ENCODE measurements around the gene ZBTB16.

DNA sequence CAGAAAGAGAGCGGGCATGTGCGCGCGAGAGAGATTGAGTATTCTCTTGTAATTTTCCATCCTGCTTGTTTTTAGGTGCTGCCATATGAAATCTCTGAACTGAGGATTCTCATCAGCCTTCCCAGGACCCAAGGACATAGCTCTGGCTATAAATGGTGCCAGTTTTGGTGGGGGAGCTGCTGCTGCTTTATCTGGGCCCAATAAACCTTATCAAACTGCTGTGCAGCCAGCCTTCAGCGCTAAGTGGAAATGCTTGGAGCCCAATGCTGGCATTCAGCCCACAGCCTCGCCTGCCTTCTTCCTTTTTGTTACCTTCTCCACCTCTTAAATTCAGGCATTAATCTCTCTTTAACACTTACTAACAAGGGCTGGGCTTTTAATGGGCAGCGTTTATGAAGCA is 2.4 kb upstream of the ZBTB16 start:
- TF ChIP-seq EZH2 (IDR thresholded peaks at IDR 0.05; ENCODE audit: borderline replicate concordance, low read depth, low read length, severe bottlenecking), result no peak
- TF ChIP-seq, protein P1, sequence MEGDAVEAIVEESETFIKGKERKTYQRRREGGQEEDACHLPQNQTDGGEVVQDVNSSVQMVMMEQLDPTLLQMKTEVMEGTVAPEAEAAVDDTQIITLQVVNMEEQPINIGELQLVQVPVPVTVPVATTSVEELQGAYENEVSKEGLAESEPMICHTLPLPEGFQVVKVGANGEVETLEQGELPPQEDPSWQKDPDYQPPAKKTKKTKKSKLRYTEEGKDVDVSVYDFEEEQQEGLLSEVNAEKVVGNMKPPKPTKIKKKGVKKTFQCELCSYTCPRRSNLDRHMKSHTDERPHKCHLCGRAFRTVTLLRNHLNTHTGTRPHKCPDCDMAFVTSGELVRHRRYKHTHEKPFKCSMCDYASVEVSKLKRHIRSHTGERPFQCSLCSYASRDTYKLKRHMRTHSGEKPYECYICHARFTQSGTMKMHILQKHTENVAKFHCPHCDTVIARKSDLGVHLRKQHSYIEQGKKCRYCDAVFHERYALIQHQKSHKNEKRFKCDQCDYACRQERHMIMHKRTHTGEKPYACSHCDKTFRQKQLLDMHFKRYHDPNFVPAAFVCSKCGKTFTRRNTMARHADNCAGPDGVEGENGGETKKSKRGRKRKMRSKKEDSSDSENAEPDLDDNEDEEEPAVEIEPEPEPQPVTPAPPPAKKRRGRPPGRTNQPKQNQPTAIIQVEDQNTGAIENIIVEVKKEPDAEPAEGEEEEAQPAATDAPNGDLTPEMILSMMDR (IDR thresholded peaks at IDR 0.05; ENCODE audit: borderline replicate concordance, extremely low read depth, low read length, poor library complexity, severe bottlenecking), result no peak

All from DND-41 (cell line).